Measurements from ENCODE around the gene TFPI. TPM values are rescaled to one million over a fixed set of nuclear protein-coding genes. Genes with fewer than 3 reads are reported as not detected.

The TFPI gene
- total RNA-seq, result 10 to 100 TPM; 23.3 to 65.0 (median 48.8) TPM
- 10 to 100 TPM; 31.5 to 98.0 TPM for polyA plus RNA-seq
- long read RNA-seq, donor 1, transcript TFPI-201 (8 exons, 3,885 nt), result major isoform, 34 of 81 reads
- long read RNA-seq, donor 1, partial matches to known transcripts, result 2 of 81 reads
- long read RNA-seq, donor 1, other reads (novel, unspliced or antisense), result 43 of 81 reads
- long read RNA-seq, donor 2, transcript TFPI-201 (8 exons, 3,885 nt), result major isoform, 5 of 6 reads
- long read RNA-seq, donor 2, partial matches to known transcripts, result 0 of 6 reads
- long read RNA-seq, donor 2, other reads (novel, unspliced or antisense), result 0 of 6 reads
- long read RNA-seq, donor 3, transcript TFPI-201 (8 exons, 3,885 nt), result major isoform, 29 of 61 reads
- long read RNA-seq, donor 3, partial matches to known transcripts, result 0 of 61 reads
- long read RNA-seq, donor 3, other reads (novel, unspliced or antisense), result 32 of 61 reads

- 2 to 3% (median 3%) methylated on average over 9 of the region's 9 CpGs for WGBS, 3 donors
- Histone ChIP-seq H3K36me3 (no peaks in the 10 kb centered on the region), H3K4me1 (ENCODE audit: insufficient read depth) (no peaks in the 10 kb centered on the region), H3K27me3 (no peaks in the 10 kb centered on the region), H3K9me3 (no peaks in the 10 kb centered on the region), H3K27ac (peak within 1 kb of the TSS in 1 of 2 donors; percentile 15), H3K4me3 (peak within 1 kb of the TSS; percentile 26)
- peak in 2 of 5 donors; percentile 23 to 33 for DNase-seq
- no peak for TF ChIP-seq POLR2A (IDR thresholded peaks at IDR 0.05)
- intact Hi-C loops (cut with DNase I), result no loop called here
These were observed at the start of gene TFPI for GRCh38 chr2:187554011-187554703. TFPI (minus strand) TSS chr2:187554435; CDS start chr2:187503768, 50,667 bp downstream.

GRCh38 chr2:187594801-187595200 lies 40.6 kb upstream of the TFPI start:
- intact Hi-C loops (cut with DNase I), result loop anchor here in 1 of 4 donors (10.0 kb wide), 1 partner anchor 250 kb away; no protein-coding TSS in a partner anchor

GRCh38 chr2:187593697-187594096 lies 39.5 kb upstream of the TFPI start:
- Histone ChIP-seq H3K36me3 (no peaks in the 10 kb centered on the region), H3K4me3 (no peak overlapping the region), H3K27me3 (no peaks in the 10 kb centered on the region), H3K4me1 (ENCODE audit: insufficient read depth) (no peaks in the 10 kb centered on the region), H3K9me3 (no peaks in the 10 kb centered on the region), H3K27ac (no peak overlapping the region)
- 45 to 62% (median 52%) methylated on average over 1 of the region's 1 CpG for WGBS, 3 donors
- TF ChIP-seq EP300 (IDR thresholded peaks at IDR 0.05) (no peak), POLR2A (IDR thresholded peaks at IDR 0.05) (no peak), CTCF (IDR thresholded peaks at IDR 0.05) (no peak)
- intact Hi-C loops (cut with DNase I), result loop anchor here in 1 of 4 donors (10.0 kb wide), 1 partner anchor 251 kb away; no protein-coding TSS in a partner anchor
- no peak for DNase-seq

More at GRCh38 chr2:187594801-187595200, 40.6 kb upstream of the TFPI start:
- Histone ChIP-seq H3K9me3 (no peaks in the 10 kb centered on the region), H3K4me1 (ENCODE audit: insufficient read depth) (no peaks in the 10 kb centered on the region), H3K27me3 (no peaks in the 10 kb centered on the region), H3K27ac (no peak overlapping the region), H3K36me3 (no peaks in the 10 kb centered on the region), H3K4me3 (no peak overlapping the region)
- TF ChIP-seq EP300 (IDR thresholded peaks at IDR 0.05), result no peak
- TF ChIP-seq CTCF (IDR thresholded peaks at IDR 0.05), result no peak
- TF ChIP-seq POLR2A (IDR thresholded peaks at IDR 0.05), result no peak
- 14 to 21% (median 16%) methylated on average over 1 of the region's 1 CpG for WGBS, 3 donors
- no peak for DNase-seq

- DNase-seq, result no peak
- Histone ChIP-seq H3K27ac (no peak overlapping the region), H3K27me3 (no peaks in the 10 kb centered on the region), H3K9me3 (no peaks in the 10 kb centered on the region), H3K36me3 (no peaks in the 10 kb centered on the region), H3K4me1 (ENCODE audit: insufficient read depth) (no peaks in the 10 kb centered on the region), H3K4me3 (no peak overlapping the region)
- intact Hi-C loops (cut with DNase I), result loop anchor here in 1 of 4 donors (10.0 kb wide), 1 partner anchor 252 kb away; no protein-coding TSS in a partner anchor
- no peak for TF ChIP-seq CTCF (IDR thresholded peaks at IDR 0.05)
These were observed 38.9 kb upstream of the TFPI start for GRCh38 chr2:187593098-187593497.
